ENCODE data around the gene ATRNL1.

Gene ATRNL1

GRCh38 chr10:115854740-115855435 is 761.7 kb downstream of the ATRNL1 start:
- no peak for DNase-seq

- no peak for DNase-seq
Measured at GRCh38 chr10:115856580-115856979, 763.4 kb downstream of the ATRNL1 start.

- DNase-seq: no peak
Measured at GRCh38 chr10:115857856-115858255, 764.7 kb downstream of the ATRNL1 start.

GRCh38 chr10:115860182-115861107 is 767.3 kb downstream of the ATRNL1 start:
- DNase-seq: no peak

- no peak for DNase-seq
Measured at GRCh38 chr10:115861455-115861854, 768.3 kb downstream of the ATRNL1 start.

- no peak for DNase-seq
Measured at GRCh38 chr10:115861864-115862263, 768.7 kb downstream of the ATRNL1 start.

GRCh38 chr10:115866174-115866573 is 773.0 kb downstream of the ATRNL1 start:
- no peak for DNase-seq

- no peak for DNase-seq
Measured at GRCh38 chr10:115866691-115867090, 773.5 kb downstream of the ATRNL1 start.

GRCh38 chr10:115867305-115867704 is 774.1 kb downstream of the ATRNL1 start:
- DNase-seq: no peak

- no peak for DNase-seq
Measured at GRCh38 chr10:115871855-115872254, 778.7 kb downstream of the ATRNL1 start.

- no peak for DNase-seq
Measured at GRCh38 chr10:115875172-115875571, 782.0 kb downstream of the ATRNL1 start.

- no peak for DNase-seq
Measured at GRCh38 chr10:115879372-115880089, 786.4 kb downstream of the ATRNL1 start.

GRCh38 chr10:115882021-115882420 is 788.9 kb downstream of the ATRNL1 start:
- DNase-seq: no peak

- no peak for DNase-seq
Measured at GRCh38 chr10:115883372-115883771, 790.2 kb downstream of the ATRNL1 start.

GRCh38 chr10:115884331-115884730 is 791.2 kb downstream of the ATRNL1 start:
- DNase-seq: no peak

- no peak for DNase-seq
Measured at GRCh38 chr10:115895166-115895565, 802.0 kb downstream of the ATRNL1 start.

- no peak for DNase-seq
Measured at GRCh38 chr10:115898242-115898641, 805.1 kb downstream of the ATRNL1 start.

GRCh38 chr10:115902596-115902995 is 809.4 kb downstream of the ATRNL1 start:
- DNase-seq: no peak

- no peak for DNase-seq
Measured at GRCh38 chr10:115903207-115903606, 810.0 kb downstream of the ATRNL1 start.

GRCh38 chr10:115903845-115904244 is 810.7 kb downstream of the ATRNL1 start:
- DNase-seq: no peak

- no peak for DNase-seq
Measured at GRCh38 chr10:115909037-115909436, 815.9 kb downstream of the ATRNL1 start.

- DNase-seq: no peak
Measured at GRCh38 chr10:115909962-115910731, 817.0 kb downstream of the ATRNL1 start.

- no peak for DNase-seq
Measured at GRCh38 chr10:115914475-115914874, 821.3 kb downstream of the ATRNL1 start.

Data from activated naive CD4-positive, alpha-beta T cell (primary cell).